Prostate gland (tissue), 2 donors: ENCODE results near the gene TMEM45A. TPM values are rescaled to one million over a fixed set of nuclear protein-coding genes. Genes with fewer than 3 reads are reported as not detected.
"Not testable (repeated sequence)": the region's sequence is repeated elsewhere in the genome, so short reads cannot be mapped to it uniquely, and the experiment has no call there.

Source experiments
- DNase-seq: peaks from one replicate; pipeline ENCODE4 v3.0.0-alpha.2; 2019; ENCODE audit warnings: low spot score
- H3K27ac ChIP-seq, 2 donors: fragments of 200-600 bp; sonication (generic); 2 replicates each; pipeline ENCODE4 v1.5.1; 2017 to 2019
- H3K27me3 ChIP-seq: fragments of 200-600 bp; sonication (generic); replicated peaks from 2 replicates; pipeline ENCODE4 v1.5.1; 2019; ENCODE audit not compliant: insufficient read depth
- H3K36me3 ChIP-seq, 2 donors: fragments of 200-600 bp; sonication (generic); 1 replicate in 1 of 2; 2 replicates in 1 of 2; pipeline versions ENCODE4 v1.5.1 to v1.8.1; 2017 to 2019
- H3K4me1 ChIP-seq: fragments of 200-600 bp; sonication (generic); replicated peaks from 2 replicates; pipeline ENCODE4 v1.5.1; 2019
- H3K4me3 ChIP-seq, 2 donors: fragments of 200-600 bp; sonication (generic); 2 replicates each; pipeline ENCODE4 v1.5.1; 2017 to 2019
- H3K9me3 ChIP-seq: fragments of 200-600 bp; sonication (generic); 2 replicates; pipeline ENCODE4 v1.5.1; 2017
- POLR2A ChIP-seq: fragments of 450-650 bp; IDR thresholded peaks from one replicate; pipeline ENCODE4 v1.6.1; 2016; ENCODE audit warnings: antibody characterized with exemption, mild to moderate bottlenecking
- POLR2AphosphoS5 ChIP-seq: sonication (generic); formaldehyde crosslinking; IDR thresholded peaks from one replicate; pipeline ENCODE4 v1.6.1; 2017; ENCODE audit warnings: antibody characterized with exemption
- WGBS: methylation state at CpG from one replicate; pipeline ENCODE4 v1.1.5; 2018; 5-methylcytosine and 5-hydroxymethylcytosine counted together
- intact Hi-C: fragments of 100-400 bp; cut with DNase I; formaldehyde crosslinking; loops from one replicate; pipeline ENCODE4 v1.14.2; 2022
- total RNA-seq, 2 donors: library from RNA; depleted of rRNA; stranded (reverse); fragments of >200 nt; gene quantifications; one replicate each; pipeline ENCODE4 v1.1.0, GENCODE V29; 2016
- TF ChIP-seq, protein P1 (sequence below), 4 experiments: fragments of 200-600 bp in 2 of 4; fragments of 450-650 bp in 2 of 4; sonication (generic) in 2 of 4; IDR thresholded peaks; 1 replicate in 3 of 4; 2 replicates in 1 of 4; pipeline ENCODE4 v1.5.1; 2016 to 2019; ENCODE audit warnings: antibody characterized with exemption in 4 of 4, mild to moderate bottlenecking in 2 of 4, moderate library complexity in 2 of 4

The TMEM45A gene
- total RNA-seq, 2 donors from 2014 or later = 6.3 to 11.8 TPM

- H3K4me1 ChIP-seq = no peaks in the 10 kb centered on the region
- no peak overlapping the region for H3K4me3 ChIP-seq
- no peak for DNase-seq
- 93% methylated on average over 4 of the region's 4 CpGs for WGBS
- H3K36me3 ChIP-seq = no peaks in the 10 kb centered on the region
- H3K27me3 ChIP-seq = no peaks in the 10 kb centered on the region
- TF ChIP-seq POLR2A (no peak), POLR2AphosphoS5 (no peak)
- TF ChIP-seq, protein P1, sequence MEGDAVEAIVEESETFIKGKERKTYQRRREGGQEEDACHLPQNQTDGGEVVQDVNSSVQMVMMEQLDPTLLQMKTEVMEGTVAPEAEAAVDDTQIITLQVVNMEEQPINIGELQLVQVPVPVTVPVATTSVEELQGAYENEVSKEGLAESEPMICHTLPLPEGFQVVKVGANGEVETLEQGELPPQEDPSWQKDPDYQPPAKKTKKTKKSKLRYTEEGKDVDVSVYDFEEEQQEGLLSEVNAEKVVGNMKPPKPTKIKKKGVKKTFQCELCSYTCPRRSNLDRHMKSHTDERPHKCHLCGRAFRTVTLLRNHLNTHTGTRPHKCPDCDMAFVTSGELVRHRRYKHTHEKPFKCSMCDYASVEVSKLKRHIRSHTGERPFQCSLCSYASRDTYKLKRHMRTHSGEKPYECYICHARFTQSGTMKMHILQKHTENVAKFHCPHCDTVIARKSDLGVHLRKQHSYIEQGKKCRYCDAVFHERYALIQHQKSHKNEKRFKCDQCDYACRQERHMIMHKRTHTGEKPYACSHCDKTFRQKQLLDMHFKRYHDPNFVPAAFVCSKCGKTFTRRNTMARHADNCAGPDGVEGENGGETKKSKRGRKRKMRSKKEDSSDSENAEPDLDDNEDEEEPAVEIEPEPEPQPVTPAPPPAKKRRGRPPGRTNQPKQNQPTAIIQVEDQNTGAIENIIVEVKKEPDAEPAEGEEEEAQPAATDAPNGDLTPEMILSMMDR (IDR thresholded peaks at IDR 0.05) = no peak
- no peaks in the 10 kb centered on the region for H3K9me3 ChIP-seq
- no peak overlapping the region for H3K27ac ChIP-seq
- intact Hi-C loops = loop anchor here (10.0 kb wide), 1 partner anchor 205 kb away; the partner anchor contains the start of gene TFG
These were observed 7.2 kb downstream of the TMEM45A start for GRCh38 chr3:100499651-100500050.

- WGBS = 68% methylated on average over 8 of the region's 8 CpGs
- TF ChIP-seq POLR2AphosphoS5 = no peak
- TF ChIP-seq POLR2A = no peak
- TF ChIP-seq, protein P1 (IDR thresholded peaks at IDR 0.05) = no peak
- H3K27me3 ChIP-seq = no peaks in the 10 kb centered on the region
- no peak overlapping the region for H3K4me3 ChIP-seq
- no peaks in the 10 kb centered on the region for H3K9me3 ChIP-seq
- no peak for DNase-seq
- intact Hi-C loops = no loop called here
- no peak overlapping the region for H3K27ac ChIP-seq
- no peaks in the 10 kb centered on the region for H3K4me1 ChIP-seq
- H3K36me3 ChIP-seq = no peaks in the 10 kb centered on the region
These were observed 8.0 kb downstream of the TMEM45A start for GRCh38 chr3:100500320-100500880.

GRCh38 chr3:100503448-100503847 is 11.0 kb downstream of the TMEM45A start:
- no peak for DNase-seq
- H3K27ac ChIP-seq = no peak overlapping the region
- WGBS = 94% methylated on average over 1 of the region's 1 CpG
- H3K4me3 ChIP-seq = no peak overlapping the region
- intact Hi-C loops = no loop called here
- H3K36me3 ChIP-seq = no peaks in the 10 kb centered on the region
- H3K4me1 ChIP-seq = no peaks in the 10 kb centered on the region
- TF ChIP-seq, protein P1 (IDR thresholded peaks at IDR 0.05) = no peak
- TF ChIP-seq POLR2AphosphoS5 = no peak
- no peak for TF ChIP-seq POLR2A
- H3K27me3 ChIP-seq = no peaks in the 10 kb centered on the region
- no peaks in the 10 kb centered on the region for H3K9me3 ChIP-seq

DNA sequence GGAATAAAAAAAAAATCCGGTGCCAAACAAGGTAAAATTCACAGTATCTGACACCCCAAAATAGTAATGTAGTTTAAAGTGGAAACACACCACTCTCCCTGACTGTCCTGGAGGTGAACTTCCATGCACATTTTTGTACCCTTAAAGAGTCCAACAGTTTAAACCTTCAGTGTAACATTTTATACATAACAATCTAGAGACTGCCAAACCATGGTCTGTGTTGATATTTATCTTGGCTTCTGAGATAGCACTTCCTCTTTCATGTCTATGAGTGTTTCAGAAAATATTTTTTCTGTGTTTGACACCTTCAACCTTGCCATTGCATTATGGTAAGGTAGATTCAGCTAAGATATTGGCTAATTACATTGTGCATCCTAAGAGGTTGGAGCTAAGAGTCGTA is 13.9 kb downstream of the TMEM45A start:
- intact Hi-C loops = no loop called here
- Histone ChIP-seq H3K36me3 (no peaks in the 10 kb centered on the region), H3K4me1 (no peaks in the 10 kb centered on the region), H3K4me3 (no peak overlapping the region), H3K9me3 (no peaks in the 10 kb centered on the region), H3K27ac (no peak overlapping the region), H3K27me3 (no peaks in the 10 kb centered on the region)
- WGBS = 77% methylated on average over 2 of the region's 2 CpGs
- TF ChIP-seq POLR2A (no peak), POLR2AphosphoS5 (no peak)
- TF ChIP-seq, protein P1 (IDR thresholded peaks at IDR 0.05) = no peak
- DNase-seq = no peak

DNA sequence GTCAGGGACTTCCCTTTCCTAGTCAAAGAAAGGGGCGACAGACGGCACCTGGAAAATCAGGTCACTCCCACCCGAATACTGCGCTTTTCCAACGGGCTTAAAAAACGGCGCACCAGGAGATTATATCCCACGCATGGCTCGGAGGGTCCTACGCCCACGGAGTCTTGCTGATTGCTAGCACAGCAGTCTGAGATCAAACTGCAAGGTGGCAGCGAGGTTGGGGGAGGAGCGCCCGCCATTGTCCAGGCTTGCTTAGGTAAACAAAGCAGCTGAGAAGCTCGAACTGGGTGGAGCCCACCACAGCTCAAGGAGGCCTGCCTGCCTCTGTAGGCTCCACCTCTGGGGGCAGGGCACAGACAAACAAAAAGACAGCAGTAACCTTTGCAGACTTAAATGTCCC is 17.4 kb downstream of the TMEM45A start:
- H3K9me3 ChIP-seq, H3K4me3 ChIP-seq, intact Hi-C loops, DNase-seq, H3K27ac ChIP-seq, H3K4me1 ChIP-seq, H3K27me3 ChIP-seq, H3K36me3 ChIP-seq: not testable (repeated sequence)
- 90% methylated on average over 14 of the region's 15 CpGs for WGBS
